Bronchus fibroblast of lung (primary cell): ENCODE measurements around the gene IQCM. TPM values are rescaled to one million over a fixed set of nuclear protein-coding genes. Genes with fewer than 3 reads are reported as not detected.

ENCODE experiments used
- total RNA-seq: library from RNA; depleted of rRNA; stranded (reverse); fragments of >200 nt; gene quantifications from 2 replicates; pipeline ENCODE4 v1.2.3, GENCODE V29; 2015

Gene IQCM
- not detected in 2 replicates for total RNA-seq

DNA sequence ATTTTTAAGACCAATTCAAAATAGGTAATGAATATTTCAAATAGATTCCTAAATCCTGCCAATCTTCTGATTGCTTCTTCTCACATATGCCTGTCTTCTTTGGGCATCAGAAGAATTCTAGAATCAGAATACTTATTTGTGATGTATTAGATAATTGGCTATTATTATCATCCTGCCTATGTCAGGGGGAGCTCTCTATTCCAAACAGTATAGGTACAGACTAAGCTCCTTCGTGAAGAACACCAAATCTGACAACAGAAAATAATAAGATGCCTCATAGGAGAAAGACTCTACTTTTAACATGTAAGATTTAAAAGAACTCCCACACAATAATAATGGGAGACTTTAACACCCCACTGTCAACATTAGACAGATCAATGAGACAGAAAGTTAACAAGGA is at the start of gene IQCM:
IQCM (minus strand) TSS at position 101 of the 400 bp plus-strand sequence. CDS start 73,152 bp downstream, outside the sequence.

